NCI-H146 treated with DMSO at 0.1 percent for 48 hours (cell line): ENCODE data around the gene EDIL3.
"Not testable (repeated sequence)": the region's sequence is repeated elsewhere in the genome, so short reads cannot be mapped to it uniquely, and the experiment has no call there.

ENCODE experiments used
- DNase-seq: peaks from one replicate; lab custom pipeline; 2025; ENCODE audit not compliant: unreplicated experiment; lab: John Stamatoyannopoulos, UW

The EDIL3 gene

DNA sequence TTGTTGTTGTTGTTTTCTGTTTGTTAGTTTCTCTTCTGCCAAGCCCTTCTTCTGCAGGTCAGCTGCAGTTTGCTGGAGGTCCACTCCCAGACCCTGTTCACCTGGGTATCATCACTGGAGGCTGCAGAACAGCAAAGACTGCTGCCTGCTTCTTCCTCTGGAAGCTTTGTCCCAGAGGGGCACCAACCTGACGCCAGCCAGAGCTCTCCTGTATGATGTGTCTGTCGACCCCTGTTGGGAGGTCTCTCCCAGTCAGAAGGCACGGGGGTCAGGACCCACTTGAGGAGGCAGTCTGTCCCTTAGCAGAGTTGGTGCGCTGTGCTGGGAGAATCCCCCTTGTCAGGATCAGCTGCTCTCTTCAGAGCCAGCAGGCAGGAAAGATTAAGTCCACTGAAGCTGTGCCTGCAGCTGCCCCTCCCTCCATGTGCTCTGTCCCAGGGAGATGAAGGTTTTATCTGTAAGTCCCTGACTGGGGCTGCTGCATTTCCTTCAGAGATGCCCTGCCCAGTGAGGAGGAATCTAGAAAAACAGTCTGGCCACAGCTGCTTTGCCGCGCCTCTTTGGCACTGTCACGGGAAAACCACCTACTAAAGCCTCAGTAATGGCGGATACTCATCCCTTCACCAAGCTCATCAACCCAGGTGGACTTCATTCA, 299.2 kb downstream of the EDIL3 start:
- no peak for DNase-seq

DNA sequence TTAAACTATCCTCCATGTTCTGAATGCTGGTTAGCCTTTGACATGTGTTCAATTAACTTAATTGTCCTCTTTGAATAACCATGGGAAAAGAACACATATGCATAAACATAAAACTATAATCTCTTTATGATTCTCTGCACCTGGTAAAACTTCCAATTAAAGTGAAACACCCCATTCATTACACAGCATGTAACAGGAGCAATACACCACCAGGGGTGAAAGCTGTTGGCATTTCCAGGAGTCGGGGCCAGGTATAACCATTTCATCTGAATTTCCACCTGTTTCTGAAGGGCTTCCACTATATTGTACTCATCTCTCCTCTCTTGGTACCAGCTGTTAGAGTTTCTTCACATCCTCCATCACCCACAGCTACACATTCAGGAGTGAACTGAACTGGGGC, 303.8 kb downstream of the EDIL3 start:
- peak; percentile 84 for DNase-seq

DNA sequence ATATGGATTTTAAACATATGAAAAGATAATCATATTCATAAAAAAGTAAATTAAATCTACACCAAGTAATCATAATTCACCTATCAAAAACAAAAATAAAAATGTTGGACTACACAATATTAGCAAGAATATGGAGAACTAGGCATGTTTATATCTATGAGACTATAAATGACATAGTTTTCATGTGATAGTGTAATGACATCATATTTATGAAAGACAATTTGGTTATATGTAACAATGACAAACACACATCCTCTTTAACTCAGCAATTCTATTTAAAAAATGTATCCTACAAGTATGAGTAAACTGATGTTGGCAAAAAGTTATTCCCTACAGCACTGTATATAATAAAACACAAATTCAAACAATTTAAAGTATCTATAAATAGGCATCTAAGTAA, 312.3 kb downstream of the EDIL3 start:
- DNase-seq = no peak

DNA sequence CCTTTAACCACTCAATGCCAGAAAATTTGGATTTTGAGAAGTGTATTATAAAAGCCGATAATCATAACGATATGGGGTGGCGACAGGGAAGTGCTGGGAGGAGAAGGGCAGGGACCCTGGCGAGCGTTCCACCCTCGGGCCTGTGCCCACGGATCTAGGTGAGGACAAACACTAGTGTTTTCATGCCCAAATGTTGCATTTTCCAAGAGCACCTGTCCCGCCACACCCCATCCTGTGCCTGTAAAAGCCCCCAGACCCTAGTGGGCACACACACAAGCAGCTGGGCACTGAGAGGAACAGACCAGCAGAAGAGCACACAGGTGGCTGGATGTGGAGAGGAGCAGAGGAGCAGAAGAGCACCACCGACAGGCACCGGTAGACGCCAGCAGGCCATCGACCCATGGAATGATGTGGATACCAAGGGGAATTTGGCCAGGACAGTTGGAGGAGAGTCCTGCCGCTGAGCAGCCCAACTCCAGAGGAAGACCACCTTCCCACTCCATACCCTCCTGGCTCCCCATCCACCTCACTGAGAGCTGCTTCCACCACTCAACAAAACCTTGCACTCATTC, 315.0 kb downstream of the EDIL3 start:
- no peak for DNase-seq

DNA sequence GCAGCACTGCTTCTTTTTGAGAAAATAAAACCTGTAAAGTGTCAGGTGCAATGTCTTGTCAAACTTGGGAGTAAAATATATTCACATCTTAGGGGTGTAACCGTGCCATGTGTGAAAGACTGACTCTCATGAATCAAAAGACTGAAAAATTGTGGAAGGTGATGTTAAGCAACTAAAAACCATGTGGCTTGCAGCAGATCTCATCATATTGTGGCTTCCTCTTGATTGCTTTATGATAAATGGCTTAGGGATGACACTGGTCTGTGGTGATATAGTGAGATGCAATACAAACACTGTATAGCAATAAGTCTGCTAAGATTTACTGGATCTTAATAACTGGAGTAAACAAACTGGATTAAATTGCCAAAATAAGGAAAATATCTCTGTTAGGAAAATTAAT, 321.6 kb downstream of the EDIL3 start:
- DNase-seq = no peak

DNA sequence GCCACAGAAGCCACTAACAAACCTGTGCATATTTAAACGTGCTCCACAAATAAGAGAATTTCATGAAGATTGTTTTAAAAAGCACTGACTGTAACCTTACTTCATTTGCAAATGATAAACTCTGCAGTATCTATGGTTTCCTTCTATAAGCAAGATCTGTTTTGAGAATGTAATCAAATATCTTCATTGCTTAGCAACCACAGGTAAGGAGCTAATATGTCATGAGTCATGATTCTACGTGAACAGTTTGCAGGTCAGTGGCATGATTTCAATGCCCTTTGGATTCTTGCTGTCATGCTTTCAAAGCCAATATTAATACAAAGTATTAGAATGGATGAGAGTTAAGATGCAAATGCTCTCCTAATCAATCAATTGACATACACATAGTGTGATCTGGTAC, 325.0 kb downstream of the EDIL3 start:
- DNase-seq = no peak

DNA sequence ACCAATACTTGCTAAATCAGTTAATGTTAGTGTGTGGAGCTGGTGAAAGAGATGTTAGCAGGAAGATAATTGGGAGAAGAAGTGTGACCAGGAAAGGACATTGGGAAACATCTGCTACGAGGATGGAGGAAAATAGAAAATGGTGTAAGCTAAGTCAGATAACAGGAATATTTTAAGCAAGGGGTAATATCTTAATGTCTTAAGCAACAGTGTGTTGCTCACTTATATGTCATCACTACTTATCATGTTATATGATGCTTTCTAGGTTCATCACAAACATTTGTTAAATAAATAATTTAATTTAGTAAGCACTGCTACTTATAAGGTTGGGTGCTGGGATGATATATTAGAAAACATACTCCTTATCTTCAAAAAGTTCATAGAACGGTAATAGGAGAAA, 326.1 kb downstream of the EDIL3 start:
- no peak for DNase-seq

DNA sequence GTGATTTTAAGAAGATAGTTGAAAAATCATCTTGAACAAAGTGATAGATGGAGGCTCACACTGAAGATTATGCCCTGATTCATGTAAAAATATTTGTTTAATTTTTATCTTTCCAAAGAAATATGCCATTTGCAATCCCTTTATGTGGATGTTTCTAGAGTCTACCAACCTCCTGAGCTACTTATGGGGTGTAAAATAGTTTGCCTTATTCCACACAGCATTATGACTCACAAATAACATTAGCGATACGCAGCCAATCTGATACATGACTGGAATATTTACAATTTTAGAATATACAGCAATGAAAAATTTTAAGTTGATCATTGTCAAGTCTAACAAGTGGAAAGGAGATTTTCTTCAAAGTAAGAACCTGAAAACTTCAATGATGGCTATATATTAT, 327.5 kb downstream of the EDIL3 start:
- DNase-seq = no peak

DNA sequence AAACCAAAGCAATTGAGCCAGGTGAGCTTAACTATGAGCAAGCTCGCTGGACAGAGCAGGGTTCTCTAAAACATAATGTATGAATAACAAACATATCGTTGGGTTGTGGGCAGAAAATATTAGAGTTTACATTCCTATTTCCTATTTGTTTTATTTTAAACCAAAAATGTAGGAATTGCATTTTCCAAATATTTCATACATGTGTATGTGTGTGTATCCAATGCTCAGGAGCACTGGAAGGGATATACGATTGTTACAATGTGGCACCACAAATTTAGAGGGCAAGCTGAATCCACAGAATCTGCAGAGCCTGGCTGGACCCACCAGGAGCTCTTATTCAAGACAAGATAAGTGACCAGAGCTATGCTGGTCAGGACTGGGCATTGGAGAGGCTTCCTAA, 338.7 kb downstream of the EDIL3 start:
- DNase-seq = no peak

DNA sequence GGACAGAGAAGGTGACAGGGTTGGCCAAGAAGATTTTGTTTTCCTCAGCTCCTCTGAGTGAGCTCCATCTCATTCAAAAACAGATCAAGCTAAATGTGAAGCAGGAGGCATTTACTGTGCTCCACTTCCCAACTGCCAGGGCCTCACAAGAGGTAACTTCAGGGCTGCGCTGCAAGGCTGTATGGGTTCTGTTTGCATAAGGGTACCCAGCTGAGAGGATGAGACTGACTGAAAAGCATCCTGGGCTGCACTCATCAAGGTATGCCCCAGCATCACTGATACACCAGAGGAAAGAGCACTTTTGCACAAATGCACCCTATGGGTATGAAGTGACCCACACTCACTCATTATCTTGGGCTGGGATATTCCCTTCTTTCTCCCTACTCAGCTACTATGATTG, 347.8 kb downstream of the EDIL3 start:
- no peak for DNase-seq

DNA sequence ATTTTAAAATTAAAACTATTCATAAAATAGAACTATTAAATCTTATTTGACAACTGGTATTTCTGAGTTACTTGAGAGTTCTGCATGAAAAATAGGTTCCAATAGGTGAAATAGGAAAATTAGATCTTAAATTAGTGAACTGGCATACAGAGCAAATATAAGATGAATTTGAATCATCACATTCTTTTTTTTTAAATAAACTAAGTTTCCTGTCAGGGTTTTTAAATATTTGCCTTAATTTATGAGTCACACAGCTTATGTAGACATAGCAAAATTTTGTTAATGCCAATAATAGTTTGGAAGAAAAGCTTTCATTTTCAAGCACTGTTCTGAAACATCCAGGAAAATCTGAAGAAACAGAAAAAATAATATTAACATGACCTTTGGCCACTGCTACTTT, 352.4 kb downstream of the EDIL3 start:
- no peak for DNase-seq

DNA sequence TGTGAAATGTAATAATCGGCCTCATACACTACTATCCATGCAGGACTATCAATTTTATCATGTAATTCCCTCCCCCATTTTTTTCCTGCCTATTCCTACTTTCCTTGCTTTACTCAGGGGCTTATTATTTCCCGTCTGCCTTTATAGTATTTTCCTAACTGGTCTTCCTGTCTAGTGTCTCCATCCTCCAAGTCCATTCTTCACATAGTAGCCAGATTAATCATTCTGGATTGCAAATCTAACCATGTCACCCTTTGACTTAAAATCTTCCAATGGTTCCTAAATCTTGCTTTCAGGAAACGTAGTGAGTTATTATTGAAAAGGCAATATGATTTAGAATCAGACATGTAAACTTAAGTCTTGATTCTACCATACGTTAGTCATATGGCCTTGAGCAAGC, 356.6 kb downstream of the EDIL3 start:
- no peak for DNase-seq

DNA sequence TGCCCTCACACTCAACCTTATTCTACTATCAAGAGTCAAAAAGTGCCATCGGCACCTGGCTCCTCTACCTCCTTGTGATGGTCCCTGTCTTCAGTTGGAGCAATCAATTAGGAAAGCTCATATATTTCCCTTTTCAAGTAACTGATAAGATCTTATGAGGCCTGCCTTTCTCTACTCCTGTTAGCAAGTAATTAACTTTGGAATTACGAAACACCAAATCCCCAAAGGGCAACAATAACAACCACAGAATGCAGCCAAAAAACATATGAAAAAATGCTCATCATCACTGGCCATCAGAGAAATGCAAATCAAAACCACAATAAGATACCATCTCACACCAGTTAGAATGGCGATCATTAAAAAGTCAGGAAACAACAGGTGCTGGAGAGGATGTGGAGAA, 366.2 kb downstream of the EDIL3 start:
- not testable (repeated sequence) for DNase-seq

DNA sequence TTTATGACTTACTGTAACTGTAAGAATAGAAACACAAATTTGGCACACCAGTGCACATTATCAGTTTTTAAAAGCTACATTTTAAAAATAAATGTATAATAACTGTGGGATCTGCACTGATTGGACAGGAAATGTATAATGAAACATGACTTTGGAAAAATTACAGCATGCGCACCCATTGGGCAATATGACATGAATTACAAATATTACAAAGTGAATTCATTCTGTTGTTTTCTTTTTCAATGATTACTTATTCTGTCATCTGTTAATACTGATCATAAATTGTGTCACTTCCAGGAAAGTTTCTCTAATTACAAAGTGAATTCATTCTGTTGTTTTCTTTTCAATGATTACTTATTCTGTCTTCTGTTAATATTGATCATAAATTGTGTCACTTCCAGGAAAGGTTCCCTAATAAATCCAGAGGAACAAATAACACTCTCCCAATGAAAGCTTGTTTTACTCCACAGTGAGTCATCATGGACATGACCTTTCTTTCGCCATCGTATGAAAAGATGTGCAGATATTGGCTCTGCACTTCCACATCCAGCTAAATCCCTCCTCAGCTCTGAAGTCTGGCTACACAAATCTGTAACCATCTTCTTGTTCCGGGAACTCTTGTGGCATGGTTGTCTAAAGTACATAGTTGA, 367.0 kb downstream of the EDIL3 start:
- no peak for DNase-seq

DNA sequence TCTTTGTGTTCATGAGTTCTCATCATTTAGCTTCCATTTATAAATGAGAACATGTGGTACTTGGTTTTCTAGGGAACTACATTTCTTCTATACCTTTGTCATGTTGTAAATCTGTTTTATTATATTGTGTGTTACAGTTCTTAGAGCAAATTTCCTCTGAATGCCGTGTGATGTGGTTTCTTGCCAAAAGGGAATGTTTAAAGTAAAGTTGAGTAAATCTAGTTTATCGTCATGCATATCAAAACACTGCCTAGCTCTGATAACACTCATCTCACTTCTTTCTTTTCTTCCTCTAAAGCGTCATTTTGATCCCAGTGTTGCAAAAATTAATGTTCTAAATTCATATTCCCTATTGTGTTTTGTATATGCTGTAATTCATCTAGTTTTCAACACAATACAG, 368.6 kb downstream of the EDIL3 start:
- DNase-seq = no peak

DNA sequence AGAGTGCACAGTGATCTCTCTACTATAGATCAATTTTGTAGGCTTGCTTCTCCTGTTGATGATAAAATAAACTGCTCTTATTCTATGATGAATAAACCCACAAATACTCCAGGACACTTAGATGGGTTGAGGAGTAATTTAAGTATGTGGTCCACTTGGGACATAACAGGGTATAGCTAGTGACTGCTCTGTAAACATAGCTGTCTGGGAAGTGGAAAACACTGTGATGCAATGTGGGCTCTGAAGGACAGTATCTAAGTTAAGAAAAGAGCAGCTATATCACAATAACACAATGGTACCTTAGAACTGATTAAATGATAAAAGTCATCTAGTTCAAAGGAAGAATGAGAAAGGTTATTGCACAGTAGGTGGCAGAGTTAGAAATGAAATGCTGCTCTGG, 369.7 kb downstream of the EDIL3 start:
- no peak for DNase-seq

DNA sequence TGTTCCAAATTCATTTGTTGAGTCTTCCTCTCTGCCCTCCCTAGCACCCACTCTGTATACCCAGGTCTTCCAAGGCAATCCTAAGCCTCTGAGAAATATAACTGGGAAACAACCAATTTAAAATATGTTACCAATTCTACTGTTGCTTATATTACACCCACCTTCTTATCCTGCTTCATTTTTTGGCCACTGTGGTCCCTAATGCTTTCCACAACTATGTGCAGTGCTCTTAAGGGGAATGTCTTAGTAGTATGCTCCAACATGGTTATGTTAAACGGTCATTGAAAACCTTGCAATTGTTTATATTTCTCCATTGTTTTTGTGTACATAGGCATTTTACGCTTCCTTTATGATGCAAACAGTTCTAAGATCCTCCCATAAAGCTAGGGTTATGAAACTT, 390.9 kb downstream of the EDIL3 start:
- no peak for DNase-seq

DNA sequence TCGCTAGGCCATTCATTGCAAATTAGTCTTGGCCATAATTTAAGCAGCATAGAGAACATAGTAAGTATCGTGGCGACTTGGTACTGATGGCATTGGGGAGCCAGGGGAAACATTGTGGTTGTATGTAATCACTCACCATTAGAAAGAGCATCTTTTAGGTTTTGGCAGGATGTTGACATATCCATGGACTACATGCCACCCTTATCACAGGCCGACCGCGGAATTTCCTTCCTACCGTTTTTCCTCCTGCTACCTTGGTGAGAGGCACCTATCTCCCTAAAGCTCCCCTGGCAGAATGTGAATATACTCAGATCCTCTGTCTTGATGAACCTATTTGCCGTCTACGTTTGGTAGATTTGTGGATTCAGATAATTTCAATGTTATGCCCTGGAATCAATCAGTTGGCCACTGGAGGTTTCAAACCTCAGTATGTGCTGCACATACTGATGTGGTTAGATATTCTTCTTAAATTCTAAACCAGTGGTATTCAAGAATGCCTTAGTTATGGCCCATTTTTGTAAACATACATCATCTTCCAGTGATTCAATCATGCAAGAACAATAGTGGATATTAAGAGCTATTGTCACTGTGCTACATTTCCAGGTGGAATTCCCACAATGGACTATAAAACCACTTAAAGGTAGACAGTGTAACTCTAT, 393.0 kb downstream of the EDIL3 start:
- no peak for DNase-seq

DNA sequence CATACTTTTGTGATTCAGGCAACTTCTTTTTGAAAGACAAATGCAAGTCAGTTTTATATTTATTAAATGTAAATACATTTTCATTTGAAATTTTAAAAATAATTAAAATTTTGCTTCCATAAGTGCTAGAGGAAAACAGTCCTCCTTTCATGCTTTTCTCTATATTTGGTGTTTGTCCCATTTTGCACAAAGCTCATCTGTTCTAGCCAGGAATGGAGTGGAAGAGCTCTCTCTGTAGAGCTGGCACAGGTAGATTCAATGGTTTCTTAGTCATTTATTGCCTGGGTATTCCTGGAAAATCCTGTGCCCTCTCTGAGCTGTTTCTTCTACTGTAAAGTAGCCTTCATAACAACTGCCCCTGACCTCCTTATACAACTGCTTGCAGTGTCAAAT, 396.4 kb downstream of the EDIL3 start:
- DNase-seq = no peak

DNA sequence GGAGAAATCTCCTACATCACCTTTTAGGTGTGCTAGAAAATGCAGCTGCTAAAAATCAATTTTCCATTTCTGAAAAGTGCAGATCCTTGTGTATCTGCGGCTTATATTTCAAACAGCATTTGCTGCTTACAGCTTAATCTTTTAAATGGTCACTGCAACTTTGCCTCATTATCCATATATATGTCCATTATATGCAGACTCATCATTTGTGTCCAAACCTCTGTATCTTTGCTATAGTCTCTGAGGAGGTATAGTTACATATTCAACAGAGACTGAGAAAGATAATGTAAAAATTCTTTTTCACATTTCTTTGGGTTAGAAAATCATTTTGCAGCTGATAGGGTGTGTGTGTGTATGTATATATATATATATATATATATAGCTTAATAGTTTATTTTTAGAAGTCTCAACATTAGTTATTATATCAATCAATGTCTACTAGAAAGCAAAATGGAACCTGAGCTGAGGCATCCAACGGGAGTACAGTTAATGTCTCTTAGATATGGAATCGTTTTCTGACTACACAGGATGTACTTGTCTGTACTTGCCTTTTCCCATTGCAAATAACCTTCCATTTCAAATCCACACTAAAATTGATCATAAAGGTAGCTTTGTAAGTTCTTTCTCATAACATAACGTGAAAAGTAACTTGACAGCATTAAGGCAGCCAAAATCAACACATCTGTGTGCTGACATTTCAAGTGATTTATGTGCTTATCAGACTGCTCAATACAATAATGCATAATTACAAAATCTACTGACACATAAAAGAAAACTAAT, 397.0 kb downstream of the EDIL3 start:
- DNase-seq = peak; percentile 1

DNA sequence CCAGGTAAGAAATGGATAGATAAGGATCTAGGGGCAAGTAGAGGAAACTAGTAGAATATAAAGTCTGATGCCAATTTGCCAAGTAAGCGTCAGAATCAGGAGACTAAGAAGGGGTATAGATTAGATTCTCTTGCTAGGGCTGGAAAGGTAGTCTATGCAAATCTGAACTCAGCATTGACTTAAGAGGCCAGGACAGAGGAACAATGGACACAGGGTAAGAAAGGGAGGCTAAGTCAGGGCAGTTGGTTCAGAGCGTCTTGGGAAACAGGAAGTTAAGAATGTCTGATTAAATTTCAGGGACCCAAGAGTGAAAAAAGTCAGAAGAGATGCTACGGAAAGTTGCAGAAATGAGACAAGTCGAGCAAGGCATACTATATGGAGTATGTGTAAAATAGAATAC, 400.8 kb downstream of the EDIL3 start:
- DNase-seq = no peak
